ENCODE results near the gene KYAT1. TPM values are rescaled to one million over a fixed set of nuclear protein-coding genes. Genes with fewer than 3 reads are reported as not detected.

The KYAT1 gene
- total RNA-seq, 1 experiment from 2014 or later: 5.7 TPM

- peak; percentile 95 for DNase-seq (ENCODE audit: unreplicated experiment)
- Mint-ChIP-seq H3K27me3 (ENCODE audit: insufficient read depth, unreplicated experiment) (no peaks in the 10 kb centered on the region), H3K9me3 (ENCODE audit: unreplicated experiment) (no peaks in the 10 kb centered on the region), H3K4me3 (ENCODE audit: unreplicated experiment) (peak overlapping the region; percentile 58), H3K4me1 (ENCODE audit: insufficient read depth, unreplicated experiment) (peaks cover 32% of the 10 kb centered on the region), H3K36me3 (ENCODE audit: insufficient read depth, unreplicated experiment) (peaks cover 35% of the 10 kb centered on the region), H3K27ac (ENCODE audit: low read depth, unreplicated experiment) (peak overlapping the region; percentile 91)
- intact Hi-C loops (cut with micrococcal nuclease): no loop called here
- ChIA-PET CTCF (interaction anchor here (0.6 to 1.6 kb wide), 5 partner anchors 9 to 67 kb away, joined by 3 to 9 read pairs (median 6); no protein-coding TSS in a partner anchor), POLR2A (interaction anchor here (0.6 to 2.3 kb wide), 6 partner anchors 9 to 704 kb away, joined by 3 to 16 read pairs (median 4); partner anchors contain the start of genes C9orf50 and SPOUT1)
- TSS peak; percentile 38 for BruUV-seq (replicated peaks)
- TF ChIP-seq CTCF (IDR thresholded peaks at IDR 0.05; ENCODE audit: unreplicated experiment): no peak
Observed at GRCh38 chr9:128917151-128917849, 35.5 kb upstream of the KYAT1 start.

DNA sequence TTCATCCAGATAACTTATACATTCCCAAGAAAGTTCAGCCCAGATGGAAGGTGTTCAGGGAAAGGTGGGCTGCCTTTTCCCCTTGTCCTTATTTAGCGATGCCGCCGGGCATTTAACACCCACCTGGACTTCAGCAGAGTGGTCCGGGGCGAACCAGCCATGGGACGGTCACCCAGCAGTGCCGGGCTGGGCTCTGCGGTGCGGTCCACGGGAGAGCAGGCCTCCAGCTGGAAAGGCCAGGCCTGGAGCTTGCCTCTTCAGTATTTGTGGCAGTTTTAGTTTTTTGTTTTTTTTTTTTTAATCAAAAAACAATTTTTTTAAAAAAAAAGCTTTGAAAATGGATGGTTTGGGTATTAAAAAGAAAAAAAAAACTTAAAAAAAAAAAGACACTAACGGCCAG, 35.0 kb upstream of the KYAT1 start:
- peak overlapping the region; percentile 58 for H3K4me3 Mint-ChIP-seq (ENCODE audit: unreplicated experiment)
- no peak for TF ChIP-seq CTCF (IDR thresholded peaks at IDR 0.05; ENCODE audit: unreplicated experiment)
- peaks cover 35% of the 10 kb centered on the region for H3K36me3 Mint-ChIP-seq (ENCODE audit: insufficient read depth, unreplicated experiment)
- CTCF ChIA-PET: interaction anchor here (0.6 to 1.6 kb wide), 6 partner anchors 8 to 67 kb away, joined by 3 to 9 read pairs (median 6); no protein-coding TSS in a partner anchor
- no peak for DNase-seq (ENCODE audit: unreplicated experiment)
- no peaks in the 10 kb centered on the region for H3K27me3 Mint-ChIP-seq (ENCODE audit: insufficient read depth, unreplicated experiment)
- peaks cover 38% of the 10 kb centered on the region for H3K4me1 Mint-ChIP-seq (ENCODE audit: insufficient read depth, unreplicated experiment)
- peak overlapping the region; percentile 91 for H3K27ac Mint-ChIP-seq (ENCODE audit: low read depth, unreplicated experiment)
- H3K9me3 Mint-ChIP-seq (ENCODE audit: unreplicated experiment): no peaks in the 10 kb centered on the region
- intact Hi-C loops (cut with micrococcal nuclease): no loop called here
- no TSS peak for BruUV-seq (replicated peaks)
- POLR2A ChIA-PET: interaction anchor here (0.6 to 2.3 kb wide), 6 partner anchors 8 to 87 kb away, joined by 3 to 16 read pairs (median 4); partner anchors contain the start of gene SPOUT1

DNA sequence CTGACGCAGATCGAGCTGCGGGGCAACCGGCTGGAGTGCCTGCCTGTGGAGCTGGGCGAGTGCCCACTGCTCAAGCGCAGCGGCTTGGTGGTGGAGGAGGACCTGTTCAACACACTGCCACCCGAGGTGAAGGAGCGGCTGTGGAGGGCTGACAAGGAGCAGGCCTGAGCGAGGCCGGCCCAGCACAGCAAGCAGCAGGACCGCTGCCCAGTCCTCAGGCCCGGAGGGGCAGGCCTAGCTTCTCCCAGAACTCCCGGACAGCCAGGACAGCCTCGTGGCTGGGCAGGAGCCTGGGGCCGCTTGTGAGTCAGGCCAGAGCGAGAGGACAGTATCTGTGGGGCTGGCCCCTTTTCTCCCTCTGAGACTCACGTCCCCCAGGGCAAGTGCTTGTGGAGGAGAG, 34.5 kb upstream of the KYAT1 start:
- Mint-ChIP-seq H3K27ac (ENCODE audit: low read depth, unreplicated experiment) (peak overlapping the region; percentile 91), H3K4me3 (ENCODE audit: unreplicated experiment) (no peak overlapping the region), H3K36me3 (ENCODE audit: insufficient read depth, unreplicated experiment) (peaks cover 35% of the 10 kb centered on the region), H3K9me3 (ENCODE audit: unreplicated experiment) (no peaks in the 10 kb centered on the region), H3K27me3 (ENCODE audit: insufficient read depth, unreplicated experiment) (no peaks in the 10 kb centered on the region), H3K4me1 (ENCODE audit: insufficient read depth, unreplicated experiment) (peaks cover 41% of the 10 kb centered on the region)
- POLR2A ChIA-PET: interaction anchor here (0.7 to 2.3 kb wide), 6 partner anchors 8 to 54 kb away, joined by 3 to 16 read pairs (median 4); no protein-coding TSS in a partner anchor
- no peak for TF ChIP-seq CTCF (IDR thresholded peaks at IDR 0.05; ENCODE audit: unreplicated experiment)
- intact Hi-C loops (cut with micrococcal nuclease): no loop called here
- BruUV-seq (replicated peaks): no TSS peak
- DNase-seq (ENCODE audit: unreplicated experiment): peak; percentile 48
- CTCF ChIA-PET: interaction anchor here (0.6 to 1.6 kb wide), 8 partner anchors 8 to 66 kb away, joined by 3 to 9 read pairs (median 4); no protein-coding TSS in a partner anchor

- TF ChIP-seq CTCF (IDR thresholded peaks at IDR 0.05; ENCODE audit: unreplicated experiment): no peak
- H3K9me3 Mint-ChIP-seq (ENCODE audit: unreplicated experiment): no peaks in the 10 kb centered on the region
- H3K4me3 Mint-ChIP-seq (ENCODE audit: unreplicated experiment): no peak overlapping the region
- H3K4me1 Mint-ChIP-seq (ENCODE audit: insufficient read depth, unreplicated experiment): peaks cover 39% of the 10 kb centered on the region
- intact Hi-C loops (cut with micrococcal nuclease): no loop called here
- H3K27me3 Mint-ChIP-seq (ENCODE audit: insufficient read depth, unreplicated experiment): no peaks in the 10 kb centered on the region
- BruUV-seq (replicated peaks): no TSS peak
- H3K36me3 Mint-ChIP-seq (ENCODE audit: insufficient read depth, unreplicated experiment): peaks cover 45% of the 10 kb centered on the region
- POLR2A ChIA-PET: interaction anchor here (0.6 kb wide), 1 partner anchor 32 kb away, joined by 3 read pairs; the partner anchor contains the start of genes KYAT1 and LRRC8A
- peak overlapping the region; percentile 85 for H3K27ac Mint-ChIP-seq (ENCODE audit: low read depth, unreplicated experiment)
- no peak for DNase-seq (ENCODE audit: unreplicated experiment)
- CTCF ChIA-PET: interaction anchor here (1.1 to 1.4 kb wide), 2 partner anchors 14 to 62 kb away, joined by 3 to 4 read pairs; no protein-coding TSS in a partner anchor
Observed at GRCh38 chr9:128913995-128914772, 32.4 kb upstream of the KYAT1 start.

Data from MCF 10A (cell line).